HG03457 (cell line): ENCODE measurements around the gene AANAT.

Experiments used
- ATAC-seq: cut with Tn5 transposase; IDR thresholded peaks from one replicate; pipeline ENCODE4 v1.9.1; 2021; ENCODE audit warnings: moderate number of reproducible peaks; ENCODE audit not compliant: unreplicated experiment

The AANAT gene

DNA sequence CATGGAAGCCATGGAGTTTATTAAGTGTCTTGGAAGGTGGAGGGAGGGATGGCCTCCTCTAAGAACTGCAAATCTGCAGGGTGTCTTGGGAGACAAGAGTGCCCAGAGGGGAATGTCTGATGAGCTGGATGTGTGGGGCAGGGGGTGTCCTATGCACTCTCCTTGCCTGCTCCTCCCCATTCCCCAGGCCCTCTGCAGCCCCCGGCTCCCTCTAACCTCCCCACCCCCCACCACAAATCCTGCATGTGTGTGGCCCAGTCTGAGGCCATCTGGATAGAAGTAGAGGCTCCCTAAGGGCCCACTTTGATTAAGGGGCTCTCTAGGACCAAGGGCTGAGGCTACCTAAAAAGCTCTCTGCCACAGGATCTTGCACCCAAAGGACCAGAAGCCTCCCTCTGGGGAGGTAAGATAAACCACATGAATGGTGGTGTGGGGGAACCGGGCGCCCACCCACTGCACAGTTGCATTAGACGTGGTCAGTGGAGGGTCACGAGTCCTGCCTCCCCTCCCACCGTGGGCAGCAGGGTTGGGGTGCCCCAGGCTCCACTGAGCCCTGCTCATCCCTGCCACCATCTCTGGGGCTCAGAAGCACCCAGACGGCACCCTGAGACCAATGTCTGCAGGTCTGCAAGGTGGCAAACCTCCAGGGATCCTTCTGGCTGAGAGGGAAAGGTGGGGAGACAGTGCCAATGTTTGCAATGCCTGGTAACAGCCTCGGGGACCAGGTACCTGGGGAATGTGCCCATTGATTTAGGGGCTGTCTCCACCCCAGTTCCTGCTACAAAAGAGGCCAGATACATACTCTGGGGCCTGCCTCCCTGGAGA is 618 bp downstream of the AANAT start:
- ATAC-seq, result no peak

DNA sequence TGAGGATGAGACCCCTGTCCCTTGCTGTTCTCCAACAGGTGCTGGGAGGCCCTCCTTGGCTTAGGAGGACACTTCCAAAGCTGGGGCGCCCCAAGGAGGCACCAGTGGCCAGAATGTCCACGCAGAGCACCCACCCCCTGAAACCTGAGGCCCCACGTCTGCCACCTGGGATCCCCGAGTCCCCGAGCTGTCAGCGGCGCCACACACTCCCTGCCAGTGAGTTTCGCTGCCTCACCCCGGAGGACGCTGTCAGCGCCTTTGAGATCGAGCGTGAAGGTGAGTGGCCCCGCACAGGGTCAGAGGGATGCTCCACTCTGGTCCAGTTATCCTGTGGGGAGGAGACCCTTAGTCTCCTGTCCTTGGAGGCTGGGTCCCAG is 1.2 kb downstream of the AANAT start:
- ATAC-seq, result no peak

DNA sequence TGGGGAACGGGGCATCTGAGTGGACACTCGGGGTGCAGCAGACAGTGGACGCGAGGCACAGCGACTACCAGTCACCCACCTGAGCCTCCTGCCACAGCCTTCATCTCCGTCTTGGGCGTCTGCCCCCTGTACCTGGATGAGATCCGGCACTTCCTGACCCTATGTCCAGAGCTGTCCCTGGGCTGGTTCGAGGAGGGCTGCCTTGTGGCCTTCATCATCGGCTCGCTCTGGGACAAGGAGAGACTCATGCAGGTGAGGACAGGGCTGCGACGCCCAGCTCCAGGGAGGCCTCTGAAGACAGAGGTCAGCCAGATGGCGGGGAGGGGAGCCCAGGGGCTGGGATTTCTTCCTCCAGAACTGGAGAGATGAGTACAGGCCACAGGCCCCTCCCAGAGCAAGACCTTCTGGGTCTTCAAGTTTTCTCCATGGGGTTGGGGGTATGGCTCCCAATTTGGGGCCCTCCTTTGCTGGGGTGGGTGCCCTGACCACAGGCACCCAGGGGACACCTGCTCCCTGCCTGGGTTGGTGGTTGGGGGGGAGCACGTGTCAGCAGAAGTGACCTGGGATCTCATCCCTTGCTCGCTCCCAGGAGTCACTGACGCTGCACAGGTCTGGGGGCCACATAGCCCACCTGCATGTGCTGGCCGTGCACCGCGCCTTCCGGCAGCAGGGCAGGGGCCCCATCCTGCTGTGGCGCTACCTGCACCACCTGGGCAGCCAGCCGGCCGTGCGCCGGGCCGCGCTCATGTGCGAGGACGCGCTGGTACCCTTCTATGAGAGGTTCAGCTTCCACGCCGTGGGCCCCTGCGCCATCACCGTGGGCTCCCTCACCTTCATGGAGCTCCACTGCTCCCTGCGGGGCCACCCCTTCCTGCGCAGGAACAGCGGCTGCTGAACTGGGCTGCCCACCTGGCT is 1.9 kb downstream of the AANAT start:
- no peak for ATAC-seq

DNA sequence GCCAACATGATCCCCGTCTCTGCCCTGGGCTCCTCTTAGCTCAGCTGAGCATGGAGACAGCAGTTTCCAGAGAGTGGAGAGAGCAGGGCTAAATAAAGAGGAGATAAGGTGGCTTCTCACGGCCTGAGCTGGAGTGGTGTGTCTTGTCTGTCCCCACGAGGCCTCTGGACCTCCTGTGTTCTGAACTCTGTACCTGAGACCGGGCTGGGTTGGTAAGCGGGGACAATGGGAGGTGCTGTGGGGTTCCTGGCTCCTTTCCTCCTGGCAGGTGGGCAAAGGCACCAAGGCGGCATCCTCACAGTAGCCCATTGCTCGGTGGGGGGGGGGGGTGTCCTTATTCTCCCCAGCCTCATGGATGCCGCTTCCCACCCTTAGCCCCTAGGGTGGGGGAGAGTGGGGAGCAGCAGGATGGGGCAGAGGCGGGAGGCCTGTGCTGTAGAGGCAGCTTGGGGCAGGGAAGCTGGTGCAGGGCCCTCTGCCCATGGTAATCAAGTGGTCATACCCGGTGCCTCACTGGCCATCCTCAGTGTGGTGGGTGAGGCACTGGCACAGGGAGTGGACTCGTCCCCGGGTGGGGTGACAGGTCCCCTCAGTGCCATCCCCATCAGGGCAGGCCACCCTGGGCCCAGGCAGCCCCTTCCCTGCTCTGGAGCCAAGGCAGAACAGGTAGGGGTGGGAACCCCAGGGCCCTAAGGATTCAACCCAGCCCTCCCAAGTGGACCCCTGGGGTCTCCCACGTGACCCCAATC is 2.8 kb downstream of the AANAT start:
- no peak for ATAC-seq

DNA sequence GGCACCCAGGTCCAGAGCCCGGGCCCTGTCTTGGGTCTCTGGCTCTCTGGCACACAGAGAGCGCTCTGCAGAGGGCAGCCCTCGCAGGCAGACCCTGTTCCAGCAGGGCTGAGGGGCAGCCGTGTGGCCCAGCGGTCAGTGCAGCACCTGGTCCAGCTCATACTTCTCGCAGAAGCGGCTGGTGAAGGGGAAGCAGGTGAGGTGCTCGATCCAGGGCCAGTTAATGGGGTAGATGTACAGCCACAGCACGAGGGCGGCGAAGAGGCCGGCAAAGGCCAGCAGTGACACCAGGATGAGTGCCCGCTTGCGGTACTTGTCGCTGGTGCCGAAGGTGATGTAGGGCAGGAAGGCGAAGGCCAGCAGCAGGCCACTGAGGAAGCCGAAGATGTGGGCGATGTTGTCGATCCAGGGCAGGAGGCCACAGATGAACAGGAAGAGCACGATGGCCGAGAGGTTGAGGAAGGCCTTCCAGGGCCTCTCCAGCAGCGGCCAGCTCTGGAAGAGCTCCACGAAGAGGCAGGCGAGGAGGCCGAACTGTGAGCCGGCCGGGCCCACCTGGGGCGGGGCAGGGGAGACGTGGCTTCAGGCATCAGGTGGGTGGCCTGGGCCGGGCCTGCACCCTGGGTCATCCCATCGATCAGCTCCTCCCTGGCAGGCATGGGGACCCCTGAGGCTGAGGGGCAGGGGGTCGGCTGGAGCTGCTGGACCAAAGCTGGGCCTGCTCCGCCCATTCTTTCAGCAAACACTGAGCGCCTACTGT is 4.3 kb downstream of the AANAT start:
- ATAC-seq, result no peak

DNA sequence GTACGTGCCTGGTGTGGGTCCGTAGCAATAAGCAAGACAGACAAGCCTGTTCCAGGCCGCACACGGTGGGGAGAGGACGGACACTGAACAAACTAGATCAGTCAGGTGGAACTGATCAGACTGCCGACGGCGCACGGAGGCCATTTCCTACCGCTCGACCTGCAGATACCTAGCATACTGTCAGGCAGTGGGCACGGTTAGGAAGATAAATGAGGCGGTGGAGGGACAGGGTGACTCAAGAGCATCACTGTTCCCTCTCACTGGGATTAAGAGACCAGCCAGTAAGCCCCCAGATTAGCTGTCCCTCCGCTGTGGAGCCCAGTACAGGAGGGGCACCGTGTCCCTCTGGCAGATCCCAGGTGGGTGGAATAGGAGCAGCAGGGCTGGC is 4.8 kb downstream of the AANAT start:
- ATAC-seq, result no peak

DNA sequence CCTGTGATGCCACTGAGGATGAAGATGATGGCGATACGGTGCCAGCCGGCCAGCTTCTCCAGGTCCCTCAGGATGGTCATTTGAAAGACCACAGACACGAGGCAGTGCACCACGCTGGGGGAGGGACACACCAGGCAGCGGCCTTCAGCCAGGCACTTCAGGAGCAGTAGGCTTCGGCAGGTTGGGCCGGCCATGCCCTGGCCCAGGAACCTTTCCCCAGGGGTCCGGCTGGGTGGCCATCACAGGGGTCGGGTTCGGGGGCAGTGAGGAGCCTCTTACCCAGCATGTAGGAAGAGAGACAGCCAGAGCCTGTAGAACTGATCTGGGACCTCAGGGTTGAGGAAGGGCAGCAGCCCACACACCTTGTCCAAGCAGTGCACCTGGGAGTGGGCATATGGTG is 5.3 kb downstream of the AANAT start:
- no peak for ATAC-seq

DNA sequence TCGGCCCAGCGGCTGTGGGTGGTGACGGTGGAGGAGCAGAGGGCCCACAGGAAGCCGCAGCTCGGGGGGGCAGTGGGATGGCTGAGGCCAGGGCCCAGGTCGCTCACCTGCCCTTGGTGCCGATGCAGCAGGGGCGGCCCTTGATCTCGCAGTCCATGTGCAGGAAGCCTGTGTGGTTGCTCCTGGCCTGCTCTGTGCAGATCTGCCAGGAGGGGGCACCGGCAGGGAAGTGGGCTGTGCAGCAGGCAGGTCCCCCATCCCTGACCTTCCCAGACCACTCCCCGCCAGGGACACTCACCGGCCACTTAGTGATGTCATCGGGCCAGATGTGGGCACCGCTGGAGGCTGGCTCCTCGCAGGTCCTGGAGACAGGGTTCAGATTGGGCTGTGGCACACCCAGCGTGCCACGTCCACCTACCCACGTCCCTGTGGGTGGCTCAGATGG is 6.2 kb downstream of the AANAT start:
- no peak for ATAC-seq

DNA sequence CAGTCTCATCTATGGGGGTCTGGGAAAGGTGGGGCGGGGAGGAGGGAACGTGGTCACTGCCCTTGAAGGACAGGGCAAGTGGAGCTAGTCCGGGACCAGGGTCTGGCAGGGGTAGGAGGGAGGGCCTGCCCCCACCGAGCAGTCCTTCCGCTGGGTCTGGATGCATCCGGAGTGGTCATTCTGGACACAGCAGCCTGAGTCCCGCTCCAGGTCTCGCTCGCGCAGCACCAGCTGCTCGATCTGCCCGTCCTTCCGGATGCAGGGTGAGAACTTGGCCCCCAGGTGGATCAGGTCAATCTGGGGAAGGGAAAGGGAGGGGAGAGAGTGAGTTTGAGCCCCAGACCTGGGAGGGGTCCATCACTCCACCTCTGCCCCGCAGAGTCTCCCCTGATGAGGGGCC is 6.8 kb downstream of the AANAT start:
- no peak for ATAC-seq

DNA sequence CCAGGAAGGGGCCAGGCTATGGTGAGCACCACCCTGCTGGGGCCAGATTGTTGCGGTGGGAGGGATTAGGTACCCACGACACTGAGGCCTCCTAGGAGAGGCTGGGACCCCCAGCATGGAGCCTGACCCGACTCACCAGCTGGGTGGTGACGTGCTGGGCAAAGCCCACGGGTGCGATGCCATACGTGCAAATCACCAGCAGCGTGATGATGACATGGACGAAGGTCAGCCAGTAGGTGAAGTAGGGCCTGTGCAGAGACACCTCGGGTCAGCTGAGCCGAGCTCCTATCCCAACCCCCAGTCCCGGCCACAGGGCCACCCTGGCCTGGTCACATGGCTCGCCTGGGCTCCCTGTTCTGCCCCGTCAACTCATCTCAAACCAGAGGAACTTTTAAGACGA is 7.5 kb downstream of the AANAT start:
- no peak for ATAC-seq

DNA sequence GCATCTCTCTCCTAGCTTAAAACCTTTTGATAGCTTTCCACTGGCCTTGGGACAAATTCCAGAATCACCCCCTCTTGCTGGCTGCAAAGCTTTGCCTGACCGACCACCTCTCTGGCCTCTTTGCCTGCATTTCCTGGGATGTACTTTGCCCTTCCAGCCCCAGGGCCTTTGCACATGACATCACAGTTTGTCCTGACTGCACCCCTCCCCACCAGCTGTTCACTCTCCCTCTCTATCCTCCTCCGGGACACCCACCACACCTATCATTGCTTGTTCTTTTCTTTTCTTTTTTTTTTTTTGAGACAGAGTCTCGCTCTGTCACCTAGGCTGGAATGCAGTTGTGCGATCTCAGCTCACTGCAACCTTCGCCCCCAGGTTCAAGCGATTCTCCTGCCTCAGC is 7.9 kb downstream of the AANAT start:
- ATAC-seq, result no peak

DNA sequence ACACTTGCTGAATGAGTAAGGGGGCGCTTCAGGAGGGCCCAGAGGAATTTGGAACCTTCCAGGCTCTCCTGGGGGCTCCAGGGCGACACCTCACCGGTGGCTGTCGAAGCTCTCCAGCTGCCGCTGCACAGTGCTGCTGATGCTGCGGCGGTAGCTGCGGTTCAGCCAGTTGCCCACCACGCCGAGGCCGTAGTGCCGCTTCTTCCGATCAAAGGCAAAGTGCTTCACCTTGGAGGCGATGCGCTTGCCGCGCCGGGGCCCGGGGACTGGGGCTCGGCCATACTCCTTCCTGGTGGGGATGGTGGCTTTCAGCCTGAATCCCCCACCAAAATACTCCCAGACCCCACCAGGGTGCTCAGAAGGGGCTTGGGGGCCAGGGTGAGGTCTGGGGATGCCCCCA is 9.3 kb downstream of the AANAT start:
- ATAC-seq, result no peak

DNA sequence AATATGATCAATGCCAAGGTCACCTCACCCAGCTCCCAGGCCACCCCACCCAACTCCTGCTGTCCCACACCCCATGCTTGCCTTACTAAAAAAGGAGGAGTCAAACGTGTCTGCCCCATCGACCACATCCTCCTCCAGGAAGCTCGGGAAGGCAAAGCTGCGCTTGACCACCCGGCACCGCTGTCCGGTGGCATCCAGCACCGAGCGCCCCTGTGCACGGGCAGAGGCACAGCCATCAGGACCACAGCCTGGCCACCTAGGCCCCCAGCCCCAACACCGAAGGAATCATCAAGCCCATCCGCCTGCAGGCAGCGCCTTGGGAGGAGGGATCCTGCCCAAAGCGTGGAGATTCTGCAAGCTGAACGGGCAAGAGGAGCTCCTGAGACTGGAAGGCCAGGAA is 10.2 kb downstream of the AANAT start:
- no peak for ATAC-seq

DNA sequence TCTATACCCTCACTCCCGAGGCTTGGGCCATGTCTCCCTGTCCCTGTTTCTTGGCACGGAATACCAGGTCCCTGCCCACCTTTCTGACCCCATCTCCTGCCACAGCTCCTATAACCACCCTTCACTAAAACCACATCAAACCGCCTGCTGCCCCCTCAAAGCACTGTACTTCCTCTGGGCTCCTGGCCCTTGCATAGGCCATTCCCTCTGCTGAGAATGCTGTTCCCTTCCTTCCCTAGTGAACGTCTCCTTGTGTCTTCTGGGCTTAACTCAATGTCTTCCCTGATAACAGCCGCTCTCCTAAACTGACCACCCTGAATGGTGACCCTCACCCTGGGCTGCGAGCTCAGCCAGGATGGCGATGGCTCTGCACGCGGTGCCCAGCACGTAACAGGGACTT is 10.7 kb downstream of the AANAT start:
- ATAC-seq, result no peak

DNA sequence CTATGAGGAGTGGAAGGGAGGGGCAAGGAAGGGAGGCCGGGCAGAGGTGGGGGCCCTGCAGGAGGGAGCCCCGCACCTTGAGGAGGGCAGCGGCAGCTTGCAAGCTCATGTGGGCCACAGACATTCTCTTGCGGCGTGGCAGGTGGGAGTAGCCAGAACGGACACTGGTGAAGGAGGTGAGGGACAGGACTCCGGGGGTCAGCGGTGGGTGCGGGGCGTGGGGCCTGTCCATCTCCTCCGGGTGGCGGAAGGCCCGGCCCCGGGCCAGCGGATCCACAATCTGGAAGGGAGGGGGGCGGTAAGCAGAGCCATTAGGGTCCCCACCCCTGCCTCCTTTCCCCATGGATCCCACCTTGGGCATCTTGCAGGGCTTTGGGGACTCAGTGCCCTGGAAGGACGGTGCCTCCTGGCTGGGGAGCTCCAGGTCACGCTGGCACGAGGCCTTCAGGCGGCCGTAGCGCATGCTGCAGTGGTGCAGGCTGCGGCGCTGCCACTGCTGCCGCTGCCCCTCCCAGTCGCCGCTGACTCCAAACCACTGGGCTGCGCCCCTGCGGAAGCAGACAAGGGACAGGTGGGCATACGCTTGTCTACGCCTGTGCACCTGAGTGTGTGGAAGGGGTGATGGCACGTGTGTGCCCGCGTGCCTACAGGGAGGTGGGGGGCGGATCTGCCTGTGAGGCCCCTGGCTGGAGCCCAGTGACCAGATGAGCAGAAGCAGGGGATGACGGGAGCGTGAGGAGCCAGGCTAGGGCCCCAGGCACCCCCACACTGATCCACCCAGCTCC is 11.5 kb downstream of the AANAT start:
- ATAC-seq, result no peak

DNA sequence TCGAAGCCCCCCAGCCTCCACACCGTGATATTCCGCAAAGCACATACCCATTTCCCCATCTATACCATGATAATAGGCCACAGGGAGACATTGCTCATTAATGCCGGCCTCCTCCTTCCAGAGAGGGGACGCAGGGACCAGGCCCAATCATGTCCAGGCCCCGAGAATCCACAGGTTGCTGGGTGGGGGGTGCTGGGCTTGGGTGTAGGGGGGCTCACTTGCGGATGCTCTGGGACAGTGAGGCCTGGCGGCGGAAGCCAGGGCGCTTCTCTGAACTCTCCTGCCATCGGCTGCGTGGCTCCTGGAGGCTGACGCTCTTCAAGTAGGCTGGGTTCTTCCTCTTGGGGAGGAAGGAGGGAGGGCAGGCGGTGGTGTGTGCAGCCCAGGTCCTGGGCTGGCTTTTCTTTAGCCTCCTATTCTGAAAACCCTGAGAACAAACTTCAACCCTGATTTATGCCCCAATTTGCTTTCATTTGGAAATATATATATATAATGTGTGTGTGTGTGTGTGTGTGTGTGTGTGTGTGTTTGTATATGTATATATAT is 12.2 kb downstream of the AANAT start:
- no peak for ATAC-seq

DNA sequence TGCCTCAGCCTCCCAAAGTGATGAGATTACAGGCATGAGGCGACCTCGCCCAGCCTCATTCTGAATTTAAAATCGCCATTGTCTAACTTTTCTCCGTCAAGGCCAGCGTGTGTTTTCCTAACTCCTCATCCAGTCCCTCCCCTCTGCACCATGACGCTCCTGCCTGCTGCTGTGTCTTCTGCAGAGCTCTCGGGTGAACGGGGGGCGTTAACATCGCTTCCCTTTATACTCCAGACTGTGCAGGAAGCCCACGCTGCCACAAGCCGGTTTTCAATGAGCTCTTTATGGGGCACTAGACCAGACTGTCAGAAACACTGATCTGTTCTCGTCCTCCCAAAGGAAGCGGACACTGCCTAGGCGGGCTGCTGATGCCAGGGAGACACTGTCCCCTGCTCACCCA is 13.2 kb downstream of the AANAT start:
- ATAC-seq, result peak; percentile 4

DNA sequence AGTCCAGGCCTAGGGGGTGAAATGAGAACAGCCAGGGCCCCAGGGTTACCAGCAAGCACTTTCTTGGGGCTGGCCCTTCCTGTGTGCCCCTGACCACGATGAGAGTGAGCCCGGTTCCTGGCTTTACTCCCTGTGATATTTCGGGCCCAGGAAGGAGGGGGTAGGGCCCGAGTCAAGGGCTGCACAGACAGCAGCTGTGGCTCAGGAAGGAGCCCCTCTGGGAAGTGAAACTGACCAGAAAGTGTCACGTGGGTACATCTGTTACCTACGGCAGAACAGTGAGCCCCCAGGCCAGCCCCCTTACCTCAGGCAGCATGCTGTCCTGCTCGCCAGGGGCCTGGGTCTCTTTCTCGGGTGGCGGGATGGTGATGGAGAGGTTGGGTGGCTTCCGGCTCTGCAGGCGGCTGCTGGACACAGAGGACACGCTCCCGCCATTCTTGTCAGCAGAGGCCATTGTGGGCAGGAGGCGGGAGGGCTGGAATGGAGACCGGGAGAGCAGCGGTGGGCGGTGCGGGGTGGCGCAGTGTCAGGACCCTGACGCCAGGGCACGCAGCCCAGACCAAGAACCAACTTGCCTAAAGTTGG is 13.8 kb downstream of the AANAT start:
- peak; percentile 51 for ATAC-seq

DNA sequence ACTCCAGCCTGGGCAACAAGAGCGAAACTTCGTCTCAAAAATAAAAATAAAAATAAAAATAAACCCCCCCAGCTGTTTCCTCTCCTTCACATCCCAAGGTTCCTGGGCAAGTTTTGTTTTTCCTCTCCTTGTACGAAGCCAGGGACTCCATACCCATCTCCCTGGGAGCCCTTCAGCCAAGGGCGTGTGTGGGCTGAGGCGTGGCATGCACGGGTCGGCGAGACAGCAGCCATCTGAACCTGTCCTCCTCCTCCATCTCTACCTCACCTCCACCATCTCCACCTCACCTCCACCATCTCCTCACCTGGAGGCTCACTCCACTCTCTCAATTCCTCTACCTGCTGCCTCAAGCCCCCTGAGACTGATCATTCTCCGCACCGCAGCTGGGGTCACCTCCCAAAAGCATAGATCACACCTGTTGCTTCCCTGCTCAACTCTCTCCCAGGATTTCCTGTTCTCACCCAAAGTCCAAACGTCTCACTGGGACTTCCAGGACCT is 16.9 kb downstream of the AANAT start:
- ATAC-seq, result no peak
